Measurements from ENCODE around the gene TARDBP.

TARDBP gene

DNA sequence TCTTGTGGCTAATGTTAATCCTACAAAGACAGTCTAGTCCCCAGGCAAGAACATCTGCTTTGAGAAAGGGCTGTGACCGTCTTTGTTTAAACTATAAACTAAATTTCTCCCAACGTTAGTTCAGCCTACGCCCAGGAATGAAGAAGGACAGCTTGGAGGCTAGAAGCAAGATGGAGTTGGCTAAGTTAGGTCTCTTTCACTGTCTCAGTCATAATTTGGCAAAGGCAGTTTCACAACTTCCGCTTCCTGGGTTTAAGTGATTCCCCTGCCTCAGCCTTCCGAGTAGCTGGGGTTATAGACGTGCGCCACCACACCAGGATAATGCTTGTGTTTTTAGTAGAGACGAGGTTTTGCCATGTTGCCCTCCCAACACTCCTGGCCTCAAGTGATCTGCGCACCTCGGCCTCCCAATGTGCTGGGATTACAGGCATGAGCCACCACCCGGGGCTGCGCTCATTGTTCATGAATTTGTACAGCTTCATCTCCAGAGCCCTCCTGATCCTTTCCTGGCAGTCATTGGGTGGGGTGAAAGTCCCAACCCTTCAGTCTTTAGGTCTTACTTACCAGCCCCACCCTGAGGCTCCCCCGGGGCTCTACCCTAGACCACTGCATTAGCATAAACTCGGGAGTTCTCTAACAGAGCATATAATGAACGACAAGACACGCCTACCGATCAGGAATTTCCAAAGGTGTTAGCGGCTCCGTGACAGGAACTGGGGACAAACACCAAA lies 39.5 kb downstream of the TARDBP start:
- TF ChIP-seq CSRNP3 (CRISPR knock-in tag; IDR thresholded peaks at IDR 0.05) (no peak), PPARA (CRISPR knock-in tag; IDR thresholded peaks at IDR 0.05; ENCODE audit: borderline replicate concordance) (no peak), ISL1 (CRISPR knock-in tag; IDR thresholded peaks at IDR 0.05) (no peak), OSR1 (CRISPR knock-in tag; IDR thresholded peaks at IDR 0.05) (no peak), SNAI2 (CRISPR knock-in tag; IDR thresholded peaks at IDR 0.05) (no peak), ESRRG (CRISPR knock-in tag; IDR thresholded peaks at IDR 0.05) (no peak), ZNF8 (CRISPR knock-in tag; IDR thresholded peaks at IDR 0.05) (no peak)
- TF ChIP-seq, protein P1, sequence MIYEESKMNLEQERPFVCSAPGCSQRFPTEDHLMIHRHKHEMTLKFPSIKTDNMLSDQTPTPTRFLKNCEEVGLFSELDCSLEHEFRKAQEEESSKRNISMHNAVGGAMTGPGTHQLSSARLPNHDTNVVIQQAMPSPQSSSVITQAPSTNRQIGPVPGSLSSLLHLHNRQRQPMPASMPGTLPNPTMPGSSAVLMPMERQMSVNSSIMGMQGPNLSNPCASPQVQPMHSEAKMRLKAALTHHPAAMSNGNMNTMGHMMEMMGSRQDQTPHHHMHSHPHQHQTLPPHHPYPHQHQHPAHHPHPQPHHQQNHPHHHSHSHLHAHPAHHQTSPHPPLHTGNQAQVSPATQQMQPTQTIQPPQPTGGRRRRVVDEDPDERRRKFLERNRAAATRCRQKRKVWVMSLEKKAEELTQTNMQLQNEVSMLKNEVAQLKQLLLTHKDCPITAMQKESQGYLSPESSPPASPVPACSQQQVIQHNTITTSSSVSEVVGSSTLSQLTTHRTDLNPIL (CRISPR knock-in tag; IDR thresholded peaks at IDR 0.05; ENCODE audit: low read depth) = no peak
- TF ChIP-seq, protein P2, sequence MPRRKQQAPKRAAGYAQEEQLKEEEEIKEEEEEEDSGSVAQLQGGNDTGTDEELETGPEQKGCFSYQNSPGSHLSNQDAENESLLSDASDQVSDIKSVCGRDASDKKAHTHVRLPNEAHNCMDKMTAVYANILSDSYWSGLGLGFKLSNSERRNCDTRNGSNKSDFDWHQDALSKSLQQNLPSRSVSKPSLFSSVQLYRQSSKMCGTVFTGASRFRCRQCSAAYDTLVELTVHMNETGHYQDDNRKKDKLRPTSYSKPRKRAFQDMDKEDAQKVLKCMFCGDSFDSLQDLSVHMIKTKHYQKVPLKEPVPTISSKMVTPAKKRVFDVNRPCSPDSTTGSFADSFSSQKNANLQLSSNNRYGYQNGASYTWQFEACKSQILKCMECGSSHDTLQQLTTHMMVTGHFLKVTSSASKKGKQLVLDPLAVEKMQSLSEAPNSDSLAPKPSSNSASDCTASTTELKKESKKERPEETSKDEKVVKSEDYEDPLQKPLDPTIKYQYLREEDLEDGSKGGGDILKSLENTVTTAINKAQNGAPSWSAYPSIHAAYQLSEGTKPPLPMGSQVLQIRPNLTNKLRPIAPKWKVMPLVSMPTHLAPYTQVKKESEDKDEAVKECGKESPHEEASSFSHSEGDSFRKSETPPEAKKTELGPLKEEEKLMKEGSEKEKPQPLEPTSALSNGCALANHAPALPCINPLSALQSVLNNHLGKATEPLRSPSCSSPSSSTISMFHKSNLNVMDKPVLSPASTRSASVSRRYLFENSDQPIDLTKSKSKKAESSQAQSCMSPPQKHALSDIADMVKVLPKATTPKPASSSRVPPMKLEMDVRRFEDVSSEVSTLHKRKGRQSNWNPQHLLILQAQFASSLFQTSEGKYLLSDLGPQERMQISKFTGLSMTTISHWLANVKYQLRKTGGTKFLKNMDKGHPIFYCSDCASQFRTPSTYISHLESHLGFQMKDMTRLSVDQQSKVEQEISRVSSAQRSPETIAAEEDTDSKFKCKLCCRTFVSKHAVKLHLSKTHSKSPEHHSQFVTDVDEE (CRISPR knock-in tag; IDR thresholded peaks at IDR 0.05) = no peak
- ATAC-seq = peak; percentile 20

DNA sequence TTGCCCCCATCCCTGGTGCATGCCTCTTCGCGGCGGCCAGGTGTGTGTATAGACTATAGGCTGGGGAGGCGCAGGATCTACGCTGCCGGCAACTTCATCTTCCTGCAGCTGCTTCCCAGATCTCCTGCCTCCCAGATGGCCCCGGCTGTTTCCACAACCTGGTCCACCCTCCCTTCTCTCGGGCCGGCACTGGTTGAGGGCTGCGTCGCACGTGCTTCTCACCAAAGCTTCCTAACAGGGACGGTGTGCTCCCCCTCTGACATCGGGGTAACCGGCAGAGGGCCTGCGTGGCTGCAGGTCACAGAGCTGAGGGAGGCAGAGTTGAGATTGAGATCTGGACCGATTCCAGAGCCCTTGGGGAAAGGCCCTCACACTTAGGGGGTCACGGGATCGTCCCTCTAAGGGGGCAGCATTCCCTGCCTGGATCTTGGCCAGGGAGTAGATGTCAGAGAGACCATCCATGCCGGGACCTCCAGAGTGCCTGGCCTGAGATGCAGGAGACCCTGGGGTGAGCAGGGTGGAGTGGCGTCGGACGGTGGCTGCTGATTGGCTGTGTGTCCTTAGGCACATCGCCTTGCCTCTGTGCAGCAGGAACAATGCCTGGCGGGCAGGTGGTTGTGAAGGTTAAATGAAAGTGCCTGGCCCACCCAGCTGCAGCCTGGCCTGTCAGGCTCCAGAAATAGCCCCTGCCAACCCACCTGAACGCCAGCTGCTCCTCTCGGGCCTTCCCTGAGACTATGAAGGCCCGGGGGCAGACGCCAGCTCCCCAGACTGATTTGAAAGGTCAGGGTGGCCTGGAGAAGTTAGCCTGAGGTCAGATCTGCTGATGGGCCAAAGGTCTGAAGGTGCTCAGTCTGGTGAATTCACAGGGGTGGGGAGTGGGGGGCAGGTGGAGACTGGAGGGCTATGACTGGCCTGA lies 40.6 kb downstream of the TARDBP start:
- ATAC-seq = peak; percentile 52

DNA sequence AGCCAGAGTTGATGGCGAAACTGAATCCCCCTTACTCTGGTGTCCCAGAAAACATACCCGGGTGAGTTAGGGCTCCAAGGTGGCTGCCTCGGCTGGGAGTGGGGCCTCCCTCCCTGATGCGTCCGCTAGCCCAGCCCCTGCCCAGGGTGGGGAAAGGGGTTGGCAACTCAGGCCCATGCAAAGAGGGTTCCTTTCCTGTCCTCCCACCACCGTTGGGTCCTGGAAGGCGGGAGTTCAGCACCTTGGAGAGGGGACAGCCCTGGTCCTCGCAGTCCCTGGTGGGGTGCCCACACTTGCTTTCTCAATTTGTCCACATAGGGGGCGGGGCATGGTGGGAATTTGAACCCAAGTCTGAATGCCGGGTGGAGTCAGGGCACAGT lies 41.3 kb downstream of the TARDBP start:
- peak; percentile 42 for ATAC-seq
- TF ChIP-seq ZC3H10 (CRISPR knock-in tag; IDR thresholded peaks at IDR 0.05) = no peak
- no peak for TF ChIP-seq ARNTL (CRISPR knock-in tag; IDR thresholded peaks at IDR 0.05; ENCODE audit: borderline replicate concordance, low read depth)
- no peak for TF ChIP-seq CSDC2 (CRISPR knock-in tag; IDR thresholded peaks at IDR 0.05)
- TF ChIP-seq, protein P3, sequence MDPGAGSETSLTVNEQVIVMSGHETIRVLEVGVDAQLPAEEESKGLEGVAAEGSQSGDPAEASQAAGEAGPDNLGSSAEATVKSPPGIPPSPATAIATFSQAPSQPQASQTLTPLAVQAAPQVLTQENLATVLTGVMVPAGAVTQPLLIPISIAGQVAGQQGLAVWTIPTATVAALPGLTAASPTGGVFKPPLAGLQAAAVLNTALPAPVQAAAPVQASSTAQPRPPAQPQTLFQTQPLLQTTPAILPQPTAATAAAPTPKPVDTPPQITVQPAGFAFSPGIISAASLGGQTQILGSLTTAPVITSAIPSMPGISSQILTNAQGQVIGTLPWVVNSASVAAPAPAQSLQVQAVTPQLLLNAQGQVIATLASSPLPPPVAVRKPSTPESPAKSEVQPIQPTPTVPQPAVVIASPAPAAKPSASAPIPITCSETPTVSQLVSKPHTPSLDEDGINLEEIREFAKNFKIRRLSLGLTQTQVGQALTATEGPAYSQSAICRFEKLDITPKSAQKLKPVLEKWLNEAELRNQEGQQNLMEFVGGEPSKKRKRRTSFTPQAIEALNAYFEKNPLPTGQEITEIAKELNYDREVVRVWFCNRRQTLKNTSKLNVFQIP (CRISPR knock-in tag; IDR thresholded peaks at IDR 0.05; ENCODE audit: borderline replicate concordance, low read depth) = no peak
- no peak for TF ChIP-seq PATZ1 (CRISPR knock-in tag; IDR thresholded peaks at IDR 0.05; ENCODE audit: borderline replicate concordance)
- TF ChIP-seq, protein P2 (CRISPR knock-in tag; IDR thresholded peaks at IDR 0.05) = no peak
- TF ChIP-seq ZNF8 (CRISPR knock-in tag; IDR thresholded peaks at IDR 0.05) = no peak
- TF ChIP-seq ZNF565 (CRISPR knock-in tag; conservative IDR thresholded peaks at IDR 0.05; ENCODE audit: low read depth) = no peak
- no peak for TF ChIP-seq PPARA (CRISPR knock-in tag; IDR thresholded peaks at IDR 0.05; ENCODE audit: borderline replicate concordance)
- TF ChIP-seq ZNF70 (CRISPR knock-in tag; IDR thresholded peaks at IDR 0.05) = no peak
- TF ChIP-seq CSRNP3 (CRISPR knock-in tag; IDR thresholded peaks at IDR 0.05) = no peak
- TF ChIP-seq BACH2 (CRISPR knock-in tag; IDR thresholded peaks at IDR 0.05; ENCODE audit: borderline replicate concordance) = no peak
- no peak for TF ChIP-seq GLIS3 (CRISPR knock-in tag; IDR thresholded peaks at IDR 0.05)
- TF ChIP-seq TOX (CRISPR knock-in tag; IDR thresholded peaks at IDR 0.05; ENCODE audit: borderline replicate concordance) = no peak
- TF ChIP-seq OSR1 (CRISPR knock-in tag; IDR thresholded peaks at IDR 0.05) = no peak

More for the DNA sequence above, 40.6 kb downstream of the TARDBP start:
- TF ChIP-seq TCF4 (CRISPR knock-in tag; IDR thresholded peaks at IDR 0.05; ENCODE audit: borderline replicate concordance) (peak; percentile 82; the same call in 1 of the 2 replicates), ZFP3 (CRISPR knock-in tag; IDR thresholded peaks at IDR 0.05) (no peak), ZNF565 (CRISPR knock-in tag; conservative IDR thresholded peaks at IDR 0.05; ENCODE audit: low read depth) (no peak)
